ENCODE measurements around the gene EMID1.

The EMID1 gene

DNA sequence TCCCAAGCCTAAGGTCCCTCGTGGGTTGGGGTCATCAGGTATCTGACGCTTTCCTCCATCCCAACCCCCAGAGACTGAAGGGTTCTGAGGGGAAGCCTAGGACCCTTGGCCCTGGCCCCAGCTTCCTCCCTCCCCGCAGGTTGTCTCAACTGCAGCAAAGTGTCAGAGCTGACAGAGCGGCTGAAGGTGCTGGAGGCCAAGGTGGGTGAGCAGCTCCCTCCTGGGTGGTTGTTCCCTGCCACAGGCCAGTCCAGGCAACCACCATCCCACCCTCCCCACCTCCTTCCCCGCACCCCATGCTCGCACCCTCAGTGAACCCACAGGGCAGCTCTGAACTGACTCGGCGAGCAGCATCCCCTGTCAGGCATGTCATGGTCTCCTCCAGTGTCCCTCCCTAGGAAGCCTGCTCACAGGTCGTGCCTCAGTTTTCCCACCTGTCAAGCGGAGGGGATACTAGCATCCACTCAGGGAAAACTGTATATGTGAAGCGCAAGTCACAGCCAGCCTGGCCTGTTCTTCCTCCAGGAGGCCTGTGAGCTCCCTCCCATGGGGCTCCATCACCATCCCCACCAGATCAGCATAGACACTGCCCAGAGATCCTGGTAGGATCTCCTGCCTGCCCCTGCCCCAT is 20.8 kb downstream of the EMID1 start:
- H3K27me3 ChIP-seq (ENCODE audit: insufficient read depth, low read length, poor library complexity) = no peaks in the 10 kb centered on the region
- ATAC-seq (ENCODE audit: insufficient read depth, low read depth) (no peak), DNase-seq (no peak)
- no peak overlapping the region for H2AFZ ChIP-seq (ENCODE audit: low read depth, low read length)
- peaks cover 18% of the 10 kb centered on the region for H3K36me3 ChIP-seq (ENCODE audit: insufficient read depth, low read length)
- no peaks in the 10 kb centered on the region for H4K20me1 ChIP-seq (ENCODE audit: insufficient read depth, low read length)
- no peak overlapping the region for H3K4me2 ChIP-seq (ENCODE audit: insufficient read depth, low read length)
- H3K79me2 ChIP-seq (ENCODE audit: insufficient read depth, low read length) = no peaks in the 10 kb centered on the region
- no peak for TF ChIP-seq EZH2 (IDR thresholded peaks at IDR 0.05; ENCODE audit: borderline replicate concordance, low read depth, low read length, severe bottlenecking)
- no peak for TF ChIP-seq CTCF (IDR thresholded peaks at IDR 0.05; ENCODE audit: borderline replicate concordance, extremely low read depth, low read length, poor library complexity, severe bottlenecking)
- no peak overlapping the region for H3K4me3 ChIP-seq (ENCODE audit: low read depth in 1 of 2, low read length in 2 of 2)
- no peak overlapping the region for H3K9ac ChIP-seq (ENCODE audit: low read depth, low read length)
- H3K27ac ChIP-seq (ENCODE audit: low read length) = no peak overlapping the region
- H3K4me1 ChIP-seq (ENCODE audit: insufficient read depth, low read length) = no peaks in the 10 kb centered on the region
- H3K9me3 ChIP-seq (ENCODE audit: insufficient read depth, low read length, severe bottlenecking) = no peaks in the 10 kb centered on the region

DNA sequence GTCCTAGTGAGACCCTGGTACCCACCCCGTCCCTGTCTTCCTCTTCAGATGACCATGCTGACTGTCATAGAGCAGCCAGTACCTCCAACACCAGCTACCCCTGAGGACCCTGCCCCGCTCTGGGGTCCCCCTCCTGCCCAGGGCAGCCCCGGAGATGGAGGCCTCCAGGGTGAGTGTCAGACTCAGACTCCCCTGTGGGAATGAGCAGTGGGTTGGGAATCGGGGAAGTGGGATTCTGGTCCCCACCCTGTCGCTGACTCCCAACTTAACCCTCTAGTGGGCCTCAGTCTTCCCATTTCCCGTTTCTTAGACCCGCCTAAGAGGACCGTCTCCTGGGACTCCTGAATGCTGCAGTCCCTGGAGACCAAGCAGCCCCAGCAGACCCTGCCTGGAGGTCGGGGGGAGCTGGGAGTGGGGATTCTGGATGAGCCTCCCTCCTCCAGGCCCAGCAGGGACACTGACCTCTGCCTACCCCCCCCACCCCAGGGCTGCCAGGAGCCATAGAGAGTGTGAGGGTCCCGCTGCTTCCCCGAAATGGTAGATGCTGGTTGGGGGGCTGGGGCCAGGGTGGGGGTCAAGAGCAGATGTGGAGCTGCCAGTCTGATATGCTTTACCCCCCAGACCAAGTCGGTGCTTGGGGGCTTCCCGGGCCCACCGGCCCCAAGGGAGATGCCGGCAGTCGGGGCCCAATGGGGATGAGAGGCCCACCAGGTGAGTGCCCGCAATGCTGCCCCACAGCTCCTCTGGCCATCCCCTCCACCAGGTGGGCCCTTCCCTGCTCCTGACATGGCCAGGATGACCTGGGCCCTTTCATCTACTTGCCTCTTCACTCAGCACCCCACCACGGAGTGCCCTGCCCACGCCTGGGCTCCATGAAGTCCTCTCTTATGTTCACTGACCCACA is 25.5 kb downstream of the EMID1 start:
- H2AFZ ChIP-seq (ENCODE audit: low read depth, low read length) = no peak overlapping the region
- H4K20me1 ChIP-seq (ENCODE audit: insufficient read depth, low read length) = no peaks in the 10 kb centered on the region
- ATAC-seq (ENCODE audit: insufficient read depth, low read depth) (peak; percentile 15; the same call in 1 of the 3 replicates), DNase-seq (no peak)
- no peaks in the 10 kb centered on the region for H3K9me3 ChIP-seq (ENCODE audit: insufficient read depth, low read length, severe bottlenecking)
- H3K27ac ChIP-seq (ENCODE audit: low read length) = peak overlapping the region; percentile 30; the same call in 1 of the 2 replicates
- no peaks in the 10 kb centered on the region for H3K79me2 ChIP-seq (ENCODE audit: insufficient read depth, low read length)
- peaks cover 22% of the 10 kb centered on the region for H3K36me3 ChIP-seq (ENCODE audit: insufficient read depth, low read length)
- H3K27me3 ChIP-seq (ENCODE audit: insufficient read depth, low read length, poor library complexity) = no peaks in the 10 kb centered on the region
- H3K9ac ChIP-seq (ENCODE audit: low read depth, low read length) = no peak overlapping the region
- H3K4me1 ChIP-seq (ENCODE audit: insufficient read depth, low read length) = no peaks in the 10 kb centered on the region
- no peak overlapping the region for H3K4me2 ChIP-seq (ENCODE audit: insufficient read depth, low read length)
- TF ChIP-seq EZH2 (IDR thresholded peaks at IDR 0.05; ENCODE audit: borderline replicate concordance, low read depth, low read length, severe bottlenecking) (no peak), CTCF (IDR thresholded peaks at IDR 0.05; ENCODE audit: borderline replicate concordance, extremely low read depth, low read length, poor library complexity, severe bottlenecking) (no peak)
- H3K4me3 ChIP-seq (ENCODE audit: low read depth in 1 of 2, low read length in 2 of 2) = no peak overlapping the region

DNA sequence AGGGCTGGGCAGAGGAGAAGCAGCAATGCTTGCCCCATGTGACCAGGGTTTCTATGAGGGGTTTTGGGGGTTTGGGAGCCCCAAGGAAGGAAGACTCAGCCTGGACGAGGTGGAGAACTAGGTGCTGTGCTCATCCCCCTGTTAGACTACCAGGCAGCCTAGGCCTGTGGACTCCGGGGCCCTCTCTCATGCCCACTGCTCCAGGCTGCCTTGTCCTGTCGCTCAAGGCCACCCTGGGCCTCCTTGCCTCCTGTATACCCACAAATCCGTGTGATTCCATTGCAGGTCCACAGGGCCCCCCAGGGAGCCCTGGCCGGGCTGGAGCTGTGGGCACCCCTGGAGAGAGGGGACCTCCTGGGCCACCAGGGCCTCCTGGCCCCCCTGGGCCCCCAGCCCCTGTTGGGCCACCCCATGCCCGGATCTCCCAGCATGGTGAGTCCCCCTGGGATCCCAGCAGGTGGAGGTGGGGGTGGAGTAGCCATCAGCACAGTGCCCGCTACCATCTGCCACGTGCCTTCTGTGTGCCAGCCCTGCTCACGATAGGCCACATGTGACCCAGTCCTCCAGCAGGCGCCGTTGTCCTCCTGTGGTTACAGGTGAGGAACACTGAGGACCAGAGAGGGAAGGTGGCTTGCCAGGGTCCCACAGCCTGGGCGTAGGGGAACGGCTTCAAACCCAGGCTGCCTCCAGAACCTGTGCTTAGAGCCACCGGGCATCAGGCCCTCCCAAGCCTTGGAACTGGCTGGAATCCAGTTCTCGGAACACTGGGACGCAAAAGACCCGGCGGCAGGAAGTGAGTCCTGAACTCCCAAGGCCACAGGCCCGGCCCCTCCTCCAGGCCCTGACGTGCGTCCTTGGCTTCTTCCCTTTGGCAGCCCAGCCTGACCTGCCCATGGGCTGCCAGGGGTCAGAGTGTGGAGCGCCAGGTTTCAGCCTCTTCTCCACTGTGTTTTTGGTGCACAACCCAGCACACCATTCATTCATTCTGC is 26.6 kb downstream of the EMID1 start:
- DNase-seq (no peak), ATAC-seq (ENCODE audit: insufficient read depth, low read depth) (peak; percentile 24; the same call in 1 of the 3 replicates)
- Histone ChIP-seq H2AFZ (ENCODE audit: low read depth, low read length) (no peak overlapping the region), H3K27me3 (ENCODE audit: insufficient read depth, low read length, poor library complexity) (no peaks in the 10 kb centered on the region), H3K9ac (ENCODE audit: low read depth, low read length) (no peak overlapping the region), H3K27ac (ENCODE audit: low read length) (peak overlapping the region; percentile 22; the same call in 1 of the 2 replicates), H4K20me1 (ENCODE audit: insufficient read depth, low read length) (no peaks in the 10 kb centered on the region), H3K36me3 (ENCODE audit: insufficient read depth, low read length) (peaks cover 22% of the 10 kb centered on the region), H3K4me2 (ENCODE audit: insufficient read depth, low read length) (no peak overlapping the region), H3K9me3 (ENCODE audit: insufficient read depth, low read length, severe bottlenecking) (no peaks in the 10 kb centered on the region), H3K4me1 (ENCODE audit: insufficient read depth, low read length) (no peaks in the 10 kb centered on the region), H3K4me3 (ENCODE audit: low read depth in 1 of 2, low read length in 2 of 2) (no peak overlapping the region), H3K79me2 (ENCODE audit: insufficient read depth, low read length) (no peaks in the 10 kb centered on the region)
- TF ChIP-seq EZH2 (IDR thresholded peaks at IDR 0.05; ENCODE audit: borderline replicate concordance, low read depth, low read length, severe bottlenecking) (no peak), CTCF (IDR thresholded peaks at IDR 0.05; ENCODE audit: borderline replicate concordance, extremely low read depth, low read length, poor library complexity, severe bottlenecking) (no peak)

Data from DND-41 (cell line).